HFFc6 (cell line): ENCODE data around the gene LAD1. TPM values are rescaled to one million over a fixed set of nuclear protein-coding genes. Genes with fewer than 3 reads are reported as not detected.

ENCODE experiments used
- DNase-seq: peaks from one replicate; pipeline ENCODE4 v3.0.0-alpha.2; 2018
- H3K27ac Mint-ChIP-seq: 2 replicates; pipeline ENCODE4 v1.8.0; 2020; ENCODE audit warnings: mild to moderate bottlenecking, mixed read lengths
- H3K27me3 Mint-ChIP-seq: 2 replicates; pipeline ENCODE4 v1.8.0; 2021; ENCODE audit warnings: mild to moderate bottlenecking, moderate library complexity, mixed read lengths; ENCODE audit not compliant: insufficient read depth
- H3K36me3 Mint-ChIP-seq: 2 replicates; pipeline ENCODE4 v1.8.0; 2021; ENCODE audit warnings: low read depth, mixed read lengths
- H3K4me1 Mint-ChIP-seq: 2 replicates; pipeline ENCODE4 v1.8.0; 2020; ENCODE audit warnings: low read depth, mixed read lengths
- H3K4me3 Mint-ChIP-seq: 2 replicates; pipeline ENCODE4 v1.8.0; 2020; ENCODE audit warnings: mild to moderate bottlenecking, moderate library complexity, mixed read lengths
- H3K9me3 Mint-ChIP-seq: 2 replicates; pipeline ENCODE4 v1.8.0; 2020; ENCODE audit warnings: mild to moderate bottlenecking, mixed read lengths
- CTCF ChIP-seq: fragments of 200-600 bp; sonication (generic); IDR thresholded peaks from 2 replicates; pipeline ENCODE4 v1.5.0; 2021; ENCODE audit warnings: antibody characterized with exemption, mild to moderate bottlenecking
- total RNA-seq, 6 experiments: library from RNA; stranded (reverse); fragmentation: NEBNext Ultra II Directional; extraction: Animal tissue kit (Norgen Biotek cat#: 25700); gene quantifications; 2 replicates in 1 of 6; 3 replicates in 5 of 6; pipeline ENCODE4 v1.2.3, GENCODE V29; 2021

LAD1 gene
- total RNA-seq, 6 experiments from 2014 or later: not detected

GRCh38 chr1:201335901-201336300 lies 63.2 kb downstream of the LAD1 start:
- no peak for DNase-seq
- Mint-ChIP-seq H3K4me1 (no peaks in the 10 kb centered on the region), H3K9me3 (no peaks in the 10 kb centered on the region; the same call in none of the 2 replicates), H3K36me3 (peaks cover under 1% of the 10 kb centered on the region), H3K27me3 (peaks cover 53% of the 10 kb centered on the region), H3K27ac (no peak overlapping the region), H3K4me3 (no peak overlapping the region)
- no peak for TF ChIP-seq CTCF

- no peaks in the 10 kb centered on the region; the same call in 1 of the 2 replicates for H3K9me3 Mint-ChIP-seq
- no peak for TF ChIP-seq CTCF
- no peak overlapping the region for H3K4me3 Mint-ChIP-seq
- DNase-seq: no peak
- H3K36me3 Mint-ChIP-seq: no peaks in the 10 kb centered on the region; the same call in 1 of the 2 replicates
- no peaks in the 10 kb centered on the region for H3K4me1 Mint-ChIP-seq
- no peak overlapping the region for H3K27ac Mint-ChIP-seq
- peaks cover 56% of the 10 kb centered on the region for H3K27me3 Mint-ChIP-seq
These were observed 63.8 kb downstream of the LAD1 start for GRCh38 chr1:201335174-201335870.

GRCh38 chr1:201334325-201335173 lies 64.6 kb downstream of the LAD1 start:
- Mint-ChIP-seq H3K27ac (no peak overlapping the region), H3K4me1 (no peaks in the 10 kb centered on the region; the same call in 1 of the 2 replicates), H3K4me3 (no peak overlapping the region), H3K27me3 (peaks cover 58% of the 10 kb centered on the region), H3K36me3 (no peaks in the 10 kb centered on the region; the same call in 1 of the 2 replicates), H3K9me3 (no peaks in the 10 kb centered on the region; the same call in 1 of the 2 replicates)
- no peak for DNase-seq
- no peak for TF ChIP-seq CTCF

GRCh38 chr1:201332616-201333335 lies 66.3 kb downstream of the LAD1 start:
- no peaks in the 10 kb centered on the region for H3K36me3 Mint-ChIP-seq
- peaks cover 5% of the 10 kb centered on the region; the same call in 1 of the 2 replicates for H3K4me1 Mint-ChIP-seq
- H3K27ac Mint-ChIP-seq: no peak overlapping the region
- no peak overlapping the region for H3K4me3 Mint-ChIP-seq
- H3K9me3 Mint-ChIP-seq: no peaks in the 10 kb centered on the region
- no peak for DNase-seq
- peaks cover 66% of the 10 kb centered on the region for H3K27me3 Mint-ChIP-seq
- no peak for TF ChIP-seq CTCF

GRCh38 chr1:201332021-201332420 lies 67.1 kb downstream of the LAD1 start:
- TF ChIP-seq CTCF: no peak
- no peak overlapping the region for H3K27ac Mint-ChIP-seq
- H3K27me3 Mint-ChIP-seq: peaks cover 68% of the 10 kb centered on the region
- H3K9me3 Mint-ChIP-seq: no peaks in the 10 kb centered on the region
- H3K4me3 Mint-ChIP-seq: no peak overlapping the region
- H3K4me1 Mint-ChIP-seq: peaks cover 5% of the 10 kb centered on the region; the same call in 1 of the 2 replicates
- no peak for DNase-seq
- no peaks in the 10 kb centered on the region for H3K36me3 Mint-ChIP-seq
